Smooth muscle cell (in vitro differentiated cells): ENCODE measurements around the gene VASP. TPM values are rescaled to one million over a fixed set of nuclear protein-coding genes. Genes with fewer than 3 reads are reported as not detected.

Source experiments
- DNase-seq: peaks from one replicate; lab custom pipeline; 2025; ENCODE audit not compliant: unreplicated experiment; lab: John Stamatoyannopoulos, UW
- H2AFZ ChIP-seq: fragments of 200-600 bp; sonication (generic); 2 replicates; pipeline ENCODE4 v1.6.0; 2016; ENCODE audit warnings: antibody characterized with exemption, low read depth, mild to moderate bottlenecking
- H3F3A ChIP-seq: fragments of 200-600 bp; sonication (generic); 2 replicates; pipeline ENCODE4 v1.6.0; 2017; ENCODE audit warnings: antibody characterized with exemption, low read depth
- H3K27ac ChIP-seq: fragments of 200-600 bp; sonication (generic); 2 replicates; pipeline ENCODE4 v1.5.1; 2016; ENCODE audit warnings: low read depth, mild to moderate bottlenecking
- H3K27me3 ChIP-seq: fragments of 200-600 bp; sonication (generic); 2 replicates; pipeline ENCODE4 v1.6.1; 2016; ENCODE audit warnings: low read depth, mild to moderate bottlenecking
- H3K36me3 ChIP-seq: fragments of 200-600 bp; sonication (generic); 2 replicates; pipeline ENCODE4 v1.5.1; 2016; ENCODE audit warnings: low read depth
- H3K4me1 ChIP-seq: fragments of 200-600 bp; sonication (generic); 2 replicates; pipeline ENCODE4 v1.5.1; 2016; ENCODE audit warnings: low read depth
- H3K4me2 ChIP-seq: fragments of 200-600 bp; sonication (generic); 2 replicates; pipeline ENCODE4 v1.6.0; 2016; ENCODE audit warnings: mild to moderate bottlenecking
- H3K4me3 ChIP-seq: fragments of 200-600 bp; sonication (generic); 2 replicates; pipeline ENCODE4 v1.5.1; 2016; ENCODE audit warnings: mild to moderate bottlenecking
- H3K79me2 ChIP-seq: fragments of 200-600 bp; sonication (generic); 2 replicates; pipeline ENCODE4 v1.6.0; 2016; ENCODE audit warnings: low read depth, mild to moderate bottlenecking
- H3K9ac ChIP-seq: fragments of 200-600 bp; sonication (generic); 2 replicates; pipeline ENCODE4 v1.6.0; 2016; ENCODE audit warnings: low read depth
- H3K9me3 ChIP-seq: fragments of 200-600 bp; sonication (generic); replicated peaks from 2 replicates; pipeline ENCODE4 v1.5.1; 2016; ENCODE audit warnings: low read depth
- H4K20me1 ChIP-seq: fragments of 200-600 bp; sonication (generic); 2 replicates; pipeline ENCODE4 v1.6.0; 2016; ENCODE audit warnings: low read depth
- CTCF ChIP-seq: fragments of 200-600 bp; sonication (generic); IDR thresholded peaks from 2 replicates; pipeline ENCODE4 v1.5.1; 2017; ENCODE audit warnings: borderline replicate concordance, mild to moderate bottlenecking, antibody characterized with exemption; ENCODE audit not compliant: insufficient read depth, poor library complexity, severe bottlenecking
- WGBS: methylation state at CpG from one replicate; pipeline ENCODE4 v1.1.7; 2016; ENCODE audit warnings: low lambda C conversion rate; 5-methylcytosine and 5-hydroxymethylcytosine counted together
- polyA plus RNA-seq: library from polyadenylated mRNA; unstranded; fragments of >200 nt; fragmentation: Nextera tagmentation; extraction: Ambion mirVana; gene quantifications from 2 replicates; pipeline ENCODE4 v1.2.1, GENCODE V29; 2016
- total RNA-seq: library from RNA; depleted of rRNA; stranded (reverse); fragments of >200 nt; gene quantifications from 2 replicates; pipeline ENCODE4 v1.2.3, GENCODE V29; 2014

Gene VASP
- total and polyA plus RNA-seq, 2 experiments from 2014 or later, result 73.6 to 75.8 TPM

- H3K79me2 ChIP-seq, result peaks cover 5% of the 10 kb centered on the region
- H3K4me1 ChIP-seq, result peaks cover 6% of the 10 kb centered on the region
- H3F3A ChIP-seq, result no peaks in the 10 kb centered on the region
- peak overlapping the region; percentile 99 for H3K4me2 ChIP-seq
- H3K27ac ChIP-seq, result peak overlapping the region; percentile 99
- DNase-seq, result no peak
- 1% methylated on average over 60 of the region's 66 CpGs for WGBS
- no peak overlapping the region for H2AFZ ChIP-seq
- H3K9ac ChIP-seq, result peak overlapping the region; percentile 100
- H3K36me3 ChIP-seq, result peaks cover 8% of the 10 kb centered on the region
- no peaks in the 10 kb centered on the region for H3K9me3 ChIP-seq
- no peak for TF ChIP-seq CTCF
- H3K4me3 ChIP-seq, result peak overlapping the region; percentile 97
- H4K20me1 ChIP-seq, result peaks cover 53% of the 10 kb centered on the region
- H3K27me3 ChIP-seq, result no peaks in the 10 kb centered on the region
Observed at GRCh38 chr19:45469132-45469944, 37.9 kb upstream of the VASP start.

- Histone ChIP-seq H3K27ac (peak overlapping the region; percentile 99), H3K4me3 (peak overlapping the region; percentile 97), H3K4me2 (peak overlapping the region; percentile 99), H3K27me3 (no peaks in the 10 kb centered on the region), H3K36me3 (peaks cover 8% of the 10 kb centered on the region), H4K20me1 (peaks cover 53% of the 10 kb centered on the region), H3K9me3 (no peaks in the 10 kb centered on the region), H3F3A (no peaks in the 10 kb centered on the region), H3K4me1 (peaks cover 6% of the 10 kb centered on the region), H3K79me2 (peaks cover 5% of the 10 kb centered on the region), H2AFZ (no peak overlapping the region), H3K9ac (peak overlapping the region; percentile 100)
- WGBS, result 40% methylated on average over 33 of the region's 33 CpGs
- DNase-seq, result no peak
- TF ChIP-seq CTCF, result no peak
Observed at GRCh38 chr19:45469945-45470761, 37.1 kb upstream of the VASP start.

DNA sequence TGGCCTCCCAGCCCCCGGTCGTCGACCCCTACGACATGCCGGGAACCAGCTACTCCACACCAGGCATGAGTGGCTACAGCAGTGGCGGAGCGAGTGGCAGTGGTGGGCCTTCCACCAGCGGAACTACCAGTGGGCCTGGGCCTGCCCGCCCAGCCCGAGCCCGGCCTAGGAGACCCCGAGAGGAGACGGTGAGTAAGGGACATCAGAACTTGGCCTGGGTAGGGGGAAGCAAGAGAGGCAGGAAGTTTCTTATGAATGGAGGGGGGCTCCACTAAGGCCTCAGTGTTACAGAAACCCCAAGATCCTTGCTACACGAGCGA, 36.6 kb upstream of the VASP start:
- peak overlapping the region; percentile 99 for H3K4me2 ChIP-seq

More for the DNA sequence above, 36.6 kb upstream of the VASP start:
- Histone ChIP-seq H3K79me2 (peaks cover 5% of the 10 kb centered on the region), H3K9ac (peak overlapping the region; percentile 100), H3K4me3 (peak overlapping the region; percentile 97), H2AFZ (no peak overlapping the region), H3K36me3 (peaks cover 8% of the 10 kb centered on the region), H3K4me1 (peaks cover 6% of the 10 kb centered on the region), H4K20me1 (peaks cover 53% of the 10 kb centered on the region), H3K9me3 (no peaks in the 10 kb centered on the region), H3K27ac (peak overlapping the region; percentile 99), H3K27me3 (no peaks in the 10 kb centered on the region), H3F3A (no peaks in the 10 kb centered on the region)
- no peak for TF ChIP-seq CTCF
- DNase-seq, result no peak
- WGBS, result 97% methylated on average over 15 of the region's 15 CpGs
